H9 (cell line): ENCODE results near the gene PROKR1. TPM values are rescaled to one million over a fixed set of nuclear protein-coding genes. Genes with fewer than 3 reads are reported as not detected.

ENCODE experiments used
- DNase-seq: peaks from one replicate; pipeline ENCODE4 v3.0.0-alpha.2; 2017
- H2AFZ ChIP-seq: one replicate; pipeline ENCODE4 v1.6.1; 2013; ENCODE audit warnings: mild to moderate bottlenecking, low read length, control low read depth, moderate library complexity
- H2AK5ac ChIP-seq: 2 replicates; pipeline ENCODE4 v1.6.1; 2013; ENCODE audit warnings: low read length, control low read depth, mixed read lengths; ENCODE audit not compliant: insufficient read length
- H2BK120ac ChIP-seq: one replicate; pipeline ENCODE4 v1.6.1; 2013; ENCODE audit warnings: low read depth, mild to moderate bottlenecking, low read length, control low read depth, inconsistent platforms; ENCODE audit not compliant: poor library complexity, severe bottlenecking
- H2BK12ac ChIP-seq: 2 replicates; pipeline ENCODE4 v1.6.1; 2013; ENCODE audit warnings: low read length, control low read depth, mixed read lengths, low read depth; ENCODE audit not compliant: insufficient read length
- H2BK15ac ChIP-seq: 2 replicates; pipeline ENCODE4 v1.6.1; 2013; ENCODE audit warnings: low read depth, low read length, control low read depth
- H2BK20ac ChIP-seq: one replicate; pipeline ENCODE4 v1.6.1; 2013; ENCODE audit warnings: low read depth, mild to moderate bottlenecking, low read length, control low read depth, inconsistent platforms; ENCODE audit not compliant: poor library complexity, severe bottlenecking
- H2BK5ac ChIP-seq: 2 replicates; pipeline ENCODE4 v1.6.1; 2013; ENCODE audit warnings: low read length, control low read depth, mixed read lengths; ENCODE audit not compliant: insufficient read length
- H3K14ac ChIP-seq: 2 replicates; pipeline ENCODE4 v1.6.1; 2013; ENCODE audit warnings: low read length, control low read depth; ENCODE audit not compliant: insufficient read depth
- H3K18ac ChIP-seq: 2 replicates; pipeline ENCODE4 v1.6.1; 2013; ENCODE audit warnings: low read depth, mild to moderate bottlenecking, mixed read lengths, low read length, control low read depth; ENCODE audit not compliant: insufficient read length
- H3K23ac ChIP-seq: 2 replicates; pipeline ENCODE4 v1.6.1; 2013; ENCODE audit warnings: low read length, control low read depth, mixed read lengths, low read depth; ENCODE audit not compliant: insufficient read length
- H3K23me2 ChIP-seq: 2 replicates; pipeline ENCODE4 v1.6.1; 2013; ENCODE audit warnings: low read depth, mild to moderate bottlenecking, mixed read lengths, low read length, control low read depth; ENCODE audit not compliant: insufficient read length, poor library complexity, severe bottlenecking
- H3K27ac ChIP-seq: 2 replicates; pipeline ENCODE4 v1.5.1; 2013; ENCODE audit warnings: low read length, control low read depth, mixed read lengths, low read depth; ENCODE audit not compliant: insufficient read length
- H3K27me3 ChIP-seq: 2 replicates; pipeline ENCODE4 v1.6.1; 2013; ENCODE audit warnings: low read length, control low read depth, inconsistent platforms; ENCODE audit not compliant: insufficient read depth
- H3K4ac ChIP-seq: 2 replicates; pipeline ENCODE4 v1.6.1; 2013; ENCODE audit warnings: low read depth, mild to moderate bottlenecking, control low read depth, inconsistent platforms, low read length, moderate library complexity
- H3K4me1 ChIP-seq: 2 replicates; pipeline ENCODE4 v1.6.1; 2013; ENCODE audit warnings: low read length, control low read depth, inconsistent platforms; ENCODE audit not compliant: insufficient read depth
- H3K4me2 ChIP-seq: 2 replicates; pipeline ENCODE4 v1.6.1; 2013; ENCODE audit warnings: low read length, control low read depth, mixed read lengths; ENCODE audit not compliant: insufficient read length, insufficient read depth
- H3K56ac ChIP-seq: 2 replicates; pipeline ENCODE4 v1.6.1; 2013; ENCODE audit warnings: low read depth, mild to moderate bottlenecking, mixed read lengths, low read length, control low read depth; ENCODE audit not compliant: insufficient read length
- H3K79me1 ChIP-seq: 2 replicates; pipeline ENCODE4 v1.6.1; 2013; ENCODE audit warnings: low read depth, mild to moderate bottlenecking, moderate library complexity, low read length, control low read depth, inconsistent platforms; ENCODE audit not compliant: insufficient read depth, poor library complexity, severe bottlenecking
- H3K79me2 ChIP-seq: 2 replicates; pipeline ENCODE4 v1.6.1; 2013; ENCODE audit warnings: low read length, control low read depth, inconsistent platforms; ENCODE audit not compliant: insufficient read depth
- H3K9ac ChIP-seq: 2 replicates; pipeline ENCODE4 v1.6.1; 2013; ENCODE audit warnings: low read length, control low read depth, mixed read lengths; ENCODE audit not compliant: insufficient read length; ENCODE audit errors: extremely low read depth
- H3K9me3 ChIP-seq: one replicate; pipeline ENCODE4 v1.6.1; 2013; ENCODE audit warnings: low read depth, low read length, inconsistent platforms; ENCODE audit not compliant: control insufficient read depth
- H3T11ph ChIP-seq: one replicate; pipeline ENCODE4 v1.6.1; 2013; ENCODE audit warnings: mild to moderate bottlenecking, low read length, control low read depth, inconsistent platforms
- H4K20me1 ChIP-seq: one replicate; pipeline ENCODE4 v1.6.1; 2013; ENCODE audit not compliant: control insufficient read depth, insufficient read length, insufficient read depth
- H4K5ac ChIP-seq: 2 replicates; pipeline ENCODE4 v1.6.1; 2013; ENCODE audit warnings: low read depth, mild to moderate bottlenecking, mixed read lengths, low read length, control low read depth; ENCODE audit not compliant: insufficient read length
- H4K8ac ChIP-seq: replicated peaks from 2 replicates; pipeline ENCODE4 v1.6.1; 2013; ENCODE audit warnings: low read length, control low read depth, mixed read lengths, low read depth; ENCODE audit not compliant: insufficient read length
- H4K91ac ChIP-seq: 2 replicates; pipeline ENCODE4 v1.6.1; 2013; ENCODE audit warnings: low read depth, mild to moderate bottlenecking, moderate library complexity, mixed read lengths, low read length, control low read depth; ENCODE audit not compliant: insufficient read length
- H3K27ac Mint-ChIP-seq, 3 experiments: 2 replicates in 2 of 3; 3 replicates in 1 of 3; pipeline ENCODE4 v1.8.0; 2020 to 2021; ENCODE audit warnings: mixed read lengths in 3 of 3, mild to moderate bottlenecking in 1 of 3, moderate library complexity in 1 of 3
- H3K27me3 Mint-ChIP-seq: 2 replicates; pipeline ENCODE4 v1.8.0; 2021; ENCODE audit warnings: low read depth, mild to moderate bottlenecking, moderate library complexity, mixed read lengths
- H3K36me3 Mint-ChIP-seq, 3 experiments: 2 replicates in 2 of 3; 3 replicates in 1 of 3; pipeline ENCODE4 v1.8.0; 2020 to 2021; ENCODE audit warnings: low read depth in 3 of 3, mixed read lengths in 3 of 3; ENCODE audit not compliant: insufficient read depth in 1 of 3
- H3K4me1 Mint-ChIP-seq, 2 experiments: 2 replicates each; pipeline ENCODE4 v1.8.0; 2020; ENCODE audit warnings: mixed read lengths in 2 of 2
- H3K4me3 Mint-ChIP-seq, 2 experiments: 2 replicates in 1 of 2; 3 replicates in 1 of 2; pipeline ENCODE4 v1.8.0; 2020 to 2021; ENCODE audit warnings: mild to moderate bottlenecking in 2 of 2, mixed read lengths in 2 of 2, moderate library complexity in 1 of 2
- H3K9me3 Mint-ChIP-seq, 2 experiments: 2 replicates in 1 of 2; 3 replicates in 1 of 2; pipeline ENCODE4 v1.8.0; 2020; ENCODE audit warnings: mild to moderate bottlenecking in 2 of 2, mixed read lengths in 2 of 2, moderate library complexity in 1 of 2
- total RNA-seq: library from RNA; stranded (reverse); gene quantifications from 2 replicates; pipeline ENCODE4 v1.2.1, GENCODE V29; 2021
- TF ChIP-seq, protein P1 (sequence below): fragments of 200-600 bp; sonication (generic); conservative IDR thresholded peaks from 3 replicates; pipeline ENCODE4 v1.8.0; 2021; ENCODE audit warnings: antibody characterized with exemption, mild to moderate bottlenecking

The PROKR1 gene
- total RNA-seq, 1 experiment from 2014 or later, result 1.5 TPM

DNA sequence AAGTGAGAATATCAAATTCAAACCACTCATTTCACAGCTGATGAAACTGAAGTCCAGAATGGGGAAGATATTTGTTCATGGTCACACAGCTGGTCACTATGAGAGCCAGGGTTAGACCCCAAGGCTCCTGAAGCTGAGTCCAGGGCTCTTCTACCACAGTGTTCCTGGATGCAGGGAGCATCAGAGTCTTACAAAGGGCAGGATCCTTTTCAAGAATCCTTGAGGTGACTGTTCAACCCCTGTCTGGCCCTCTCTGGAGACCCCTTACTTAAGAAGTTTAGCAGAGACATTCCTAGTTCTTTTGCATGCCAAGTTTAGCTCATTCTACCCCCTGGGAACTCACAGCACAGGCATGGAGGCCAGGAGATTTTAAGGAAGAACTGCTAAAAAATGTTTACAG, 15.7 kb downstream of the PROKR1 start:
- Histone ChIP-seq H4K91ac (no peak overlapping the region), H4K20me1 (peaks cover 2% of the 10 kb centered on the region), H4K8ac (no peak overlapping the region), H3K4me2 (no peak overlapping the region), H2BK5ac (no peak overlapping the region), H3K4ac (no peak overlapping the region), H2BK120ac (no peak overlapping the region), H3K23ac (no peak overlapping the region), H2BK20ac (no peak overlapping the region), H3K27ac (no peak overlapping the region), H3K9me3 (no peaks in the 10 kb centered on the region), H3K79me1 (no peaks in the 10 kb centered on the region), H2AK5ac (no peak overlapping the region), H3K9ac (no peak overlapping the region), H2AFZ (no peak overlapping the region), H3K14ac (no peak overlapping the region), H3K18ac (no peak overlapping the region), H4K5ac (no peak overlapping the region), H2BK15ac (no peak overlapping the region), H3K27me3 (no peaks in the 10 kb centered on the region), H3K79me2 (no peaks in the 10 kb centered on the region), H3K56ac (no peak overlapping the region), H3K4me1 (no peaks in the 10 kb centered on the region), H2BK12ac (no peak overlapping the region), H3T11ph (no peak overlapping the region), H3K23me2 (no peaks in the 10 kb centered on the region)
- TF ChIP-seq, protein P1, sequence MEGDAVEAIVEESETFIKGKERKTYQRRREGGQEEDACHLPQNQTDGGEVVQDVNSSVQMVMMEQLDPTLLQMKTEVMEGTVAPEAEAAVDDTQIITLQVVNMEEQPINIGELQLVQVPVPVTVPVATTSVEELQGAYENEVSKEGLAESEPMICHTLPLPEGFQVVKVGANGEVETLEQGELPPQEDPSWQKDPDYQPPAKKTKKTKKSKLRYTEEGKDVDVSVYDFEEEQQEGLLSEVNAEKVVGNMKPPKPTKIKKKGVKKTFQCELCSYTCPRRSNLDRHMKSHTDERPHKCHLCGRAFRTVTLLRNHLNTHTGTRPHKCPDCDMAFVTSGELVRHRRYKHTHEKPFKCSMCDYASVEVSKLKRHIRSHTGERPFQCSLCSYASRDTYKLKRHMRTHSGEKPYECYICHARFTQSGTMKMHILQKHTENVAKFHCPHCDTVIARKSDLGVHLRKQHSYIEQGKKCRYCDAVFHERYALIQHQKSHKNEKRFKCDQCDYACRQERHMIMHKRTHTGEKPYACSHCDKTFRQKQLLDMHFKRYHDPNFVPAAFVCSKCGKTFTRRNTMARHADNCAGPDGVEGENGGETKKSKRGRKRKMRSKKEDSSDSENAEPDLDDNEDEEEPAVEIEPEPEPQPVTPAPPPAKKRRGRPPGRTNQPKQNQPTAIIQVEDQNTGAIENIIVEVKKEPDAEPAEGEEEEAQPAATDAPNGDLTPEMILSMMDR, result no peak
- Mint-ChIP-seq H3K4me3 (no peak overlapping the region), H3K27ac (peak overlapping the region in 1 of 3 experiments; percentile 16; a peak in 1 of 7 replicates), H3K9me3 (no peaks in the 10 kb centered on the region), H3K36me3 (peaks cover 5 to 18% (median 11%) of the 10 kb centered on the region in 3 experiments; a peak in 5 of 7 replicates), H3K4me1 (no peaks in the 10 kb centered on the region; a peak in 1 of 4 replicates), H3K27me3 (no peaks in the 10 kb centered on the region; the same call in none of the 2 replicates)
- DNase-seq, result no peak
